OCI-LY7 (cell line): ENCODE results near the gene DMXL1. TPM values are rescaled to one million over a fixed set of nuclear protein-coding genes. Genes with fewer than 3 reads are reported as not detected.

ENCODE experiments used
- BruUV-seq: library from RNA; stranded (reverse); fragments of 400-500 nt; replicated peaks from 2 replicates; lab custom pipeline; 2021; lab: Mats Ljungman, UMichigan
- CTCF ChIA-PET: fragments of 300-600 bp; sonication (Branson Sonifier 250); formaldehyde crosslinking; loops from one replicate; lab custom pipeline; 2022; ENCODE audit warnings: antibody characterized with exemption; ENCODE audit not compliant: unreplicated experiment; lab: Charles Lee
- POLR2A ChIA-PET: fragments of 300-600 bp; sonication (Branson Sonifier 250); formaldehyde crosslinking; loops from one replicate; lab custom pipeline; 2022; ENCODE audit warnings: antibody characterized with exemption; lab: Charles Lee
- DNase-seq: peaks from one replicate; pipeline ENCODE4 v3.0.0-alpha.2; 2015; ENCODE audit warnings: low spot score
- H2AFZ ChIP-seq: fragments of 200-600 bp; sonication (generic), shearing (Covaris generic); 2 replicates; pipeline ENCODE4 v1.6.1; 2014; ENCODE audit warnings: mild to moderate bottlenecking, antibody characterized with exemption, low read length, moderate library complexity
- H3K27ac ChIP-seq: fragments of 200-600 bp; sonication (generic); 2 replicates; pipeline ENCODE4 v1.5.1; 2014; ENCODE audit warnings: mixed run types, low read depth, mild to moderate bottlenecking, moderate library complexity, low read length, inconsistent platforms; ENCODE audit not compliant: poor library complexity, severe bottlenecking
- H3K36me3 ChIP-seq: fragments of 200-600 bp; sonication (generic); 2 replicates; pipeline ENCODE4 v1.6.1; 2014; ENCODE audit warnings: mild to moderate bottlenecking, antibody characterized with exemption, low read length, moderate library complexity, mixed read lengths; ENCODE audit not compliant: insufficient read depth
- H3K4me1 ChIP-seq: fragments of 200-600 bp; sonication (generic); 2 replicates; pipeline ENCODE4 v1.5.1; 2014; ENCODE audit warnings: mild to moderate bottlenecking, low read length; ENCODE audit not compliant: insufficient read depth, poor library complexity, severe bottlenecking
- H3K4me2 ChIP-seq: fragments of 200-600 bp; sonication (generic); 2 replicates; pipeline ENCODE4 v1.6.1; 2014; ENCODE audit warnings: mild to moderate bottlenecking, low read length
- H3K4me3 ChIP-seq: fragments of 200-600 bp; sonication (generic); 2 replicates; pipeline ENCODE4 v1.5.1; 2014; ENCODE audit warnings: mild to moderate bottlenecking, low read depth, low read length; ENCODE audit not compliant: poor library complexity, severe bottlenecking
- H3K79me2 ChIP-seq: fragments of 200-600 bp; sonication (generic); 2 replicates; pipeline ENCODE4 v1.6.1; 2016; ENCODE audit warnings: low read depth, mild to moderate bottlenecking, low read length, moderate library complexity, mixed read lengths; ENCODE audit not compliant: insufficient read depth
- H3K9me2 ChIP-seq: fragments of 200-600 bp; sonication (generic); 2 replicates; pipeline ENCODE4 v1.6.1; 2016; ENCODE audit warnings: mild to moderate bottlenecking, low read length, mixed read lengths; ENCODE audit not compliant: insufficient read depth
- H3K9me3 ChIP-seq: fragments of 200-600 bp; sonication (generic); 2 replicates; pipeline ENCODE4 v1.6.1; 2014; ENCODE audit warnings: mild to moderate bottlenecking, mixed run types, low read length, mixed read lengths
- H4K20me1 ChIP-seq: fragments of 200-600 bp; sonication (generic); 2 replicates; pipeline ENCODE4 v1.6.1; 2014; ENCODE audit warnings: mild to moderate bottlenecking, antibody characterized with exemption, low read length, moderate library complexity, mixed read lengths; ENCODE audit not compliant: insufficient read depth
- CTCF ChIP-seq: fragments of 200-600 bp; sonication (generic); conservative IDR thresholded peaks from 2 replicates; pipeline ENCODE4 v1.5.1; 2014; ENCODE audit warnings: mild to moderate bottlenecking, antibody characterized with exemption, low read length, moderate library complexity, mixed read lengths
- EZH2phosphoT487 ChIP-seq: fragments of 200-600 bp; sonication (generic); IDR thresholded peaks from 2 replicates; pipeline ENCODE4 v1.6.1; 2018; ENCODE audit warnings: low read depth, borderline replicate concordance, mild to moderate bottlenecking, mixed run types, antibody characterized with exemption, low read length, moderate library complexity, mixed read lengths
- intact Hi-C: fragments of 100-400 bp; cut with micrococcal nuclease; formaldehyde crosslinking; loops from one replicate; pipeline ENCODE4 v1.10.0; 2022; ENCODE audit not compliant: unreplicated experiment
- total RNA-seq, 2 experiments: library from RNA; depleted of rRNA in 1 of 2; stranded (reverse); fragments of >200 nt in 1 of 2; shearing (Covaris generic) in 1 of 2; gene quantifications; 2 replicates each; pipeline ENCODE4 v1.2.3, GENCODE V29; 2014 to 2022

Gene DMXL1
- total RNA-seq, 2 experiments from 2014 or later = 76.6 to 79.4 TPM

DNA sequence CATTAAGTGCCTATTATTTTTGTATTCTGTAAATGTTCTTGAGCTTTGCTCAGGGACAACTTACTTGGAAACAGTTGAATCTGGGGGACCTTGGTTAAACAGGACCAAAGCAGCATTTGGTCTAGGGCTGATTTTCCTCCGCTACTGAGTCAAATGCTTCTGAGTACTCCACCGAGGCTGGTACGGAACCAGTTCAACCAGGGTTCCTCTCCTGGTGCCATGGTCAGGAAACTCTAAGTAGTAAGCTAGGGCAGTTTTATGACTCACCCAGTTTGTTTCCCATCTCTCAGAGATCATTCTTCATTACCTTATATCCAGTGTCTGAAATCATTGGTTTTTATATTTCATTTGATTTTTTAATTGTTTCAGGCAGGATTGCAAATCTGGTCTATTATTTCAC, 173.0 kb downstream of the DMXL1 start:
- no peak overlapping the region for H3K4me3 ChIP-seq
- peaks cover 25% of the 10 kb centered on the region for H3K36me3 ChIP-seq
- H3K27ac ChIP-seq = no peak overlapping the region
- no peaks in the 10 kb centered on the region for H3K79me2 ChIP-seq
- H3K4me2 ChIP-seq = no peak overlapping the region
- BruUV-seq = no TSS peak
- no peaks in the 10 kb centered on the region for H3K9me3 ChIP-seq
- no peak overlapping the region for H2AFZ ChIP-seq
- no peaks in the 10 kb centered on the region for H3K9me2 ChIP-seq
- H4K20me1 ChIP-seq = no peaks in the 10 kb centered on the region
- intact Hi-C loops = no loop called here
- ChIA-PET CTCF (no interaction called here), POLR2A (interaction anchor here (1.0 to 1.7 kb wide), 2 partner anchors 12 to 255 kb away, joined by 3 to 5 read pairs; no protein-coding TSS in a partner anchor)
- no peaks in the 10 kb centered on the region for H3K4me1 ChIP-seq
- TF ChIP-seq CTCF (no peak), EZH2phosphoT487 (no peak)
- no peak for DNase-seq

- H2AFZ ChIP-seq = no peak overlapping the region
- CTCF ChIA-PET = no interaction called here
- POLR2A ChIA-PET = interaction anchor here (0.6 to 1.6 kb wide), 7 partner anchors 12 to 225 kb away, joined by 3 to 6 read pairs (median 3); no protein-coding TSS in a partner anchor
- H3K36me3 ChIP-seq = peaks cover 11% of the 10 kb centered on the region; the same call in 1 of the 2 replicates
- TF ChIP-seq EZH2phosphoT487 = no peak
- no peak for TF ChIP-seq CTCF
- no peak overlapping the region for H3K27ac ChIP-seq
- H4K20me1 ChIP-seq = no peaks in the 10 kb centered on the region
- no TSS peak for BruUV-seq
- H3K4me2 ChIP-seq = no peak overlapping the region
- DNase-seq = no peak
- no peaks in the 10 kb centered on the region for H3K9me3 ChIP-seq
- no peaks in the 10 kb centered on the region for H3K79me2 ChIP-seq
- no peak overlapping the region for H3K4me3 ChIP-seq
- H3K4me1 ChIP-seq = no peaks in the 10 kb centered on the region
- no peaks in the 10 kb centered on the region for H3K9me2 ChIP-seq
- intact Hi-C loops = loop anchor here (10.0 kb wide), 1 partner anchor 494 kb away; no protein-coding TSS in a partner anchor
These were observed 180.3 kb downstream of the DMXL1 start for GRCh38 chr5:119250946-119251901.
